Memory B cell (primary cell): ENCODE data around the gene NOC4L.

ENCODE experiments used
- ATAC-seq: fragments of 150-1000 bp; cut with Tn5 transposase; 2 replicates; pipeline ENCODE4 v1.10.0; 2021; ENCODE audit warnings: low read depth, mild to moderate bottlenecking, moderate library complexity
- DNase-seq, 2 donors: peaks; one replicate each; pipeline ENCODE4 v3.0.0; 2022; ENCODE audit warnings: low spot score in 2 of 2
- H3K27ac Mint-ChIP-seq: one replicate; pipeline ENCODE4 v1.8.0; 2022; ENCODE audit warnings: mild to moderate bottlenecking, moderate library complexity, mixed read lengths
- H3K27me3 Mint-ChIP-seq: one replicate; pipeline ENCODE4 v1.8.0; 2022; ENCODE audit warnings: mixed read lengths
- H3K36me3 Mint-ChIP-seq: one replicate; pipeline ENCODE4 v1.8.0; 2022; ENCODE audit warnings: mild to moderate bottlenecking, mixed read lengths
- H3K4me1 Mint-ChIP-seq: one replicate; pipeline ENCODE4 v1.8.0; 2022; ENCODE audit warnings: mixed read lengths
- H3K4me3 Mint-ChIP-seq: one replicate; pipeline ENCODE4 v1.8.0; 2022; ENCODE audit warnings: mild to moderate bottlenecking, moderate library complexity, mixed read lengths
- H3K9me3 Mint-ChIP-seq: one replicate; pipeline ENCODE4 v1.8.0; 2022; ENCODE audit warnings: mixed read lengths

Gene NOC4L

GRCh38 chr12:132153501-132154340 is 9.5 kb downstream of the NOC4L start:
- Mint-ChIP-seq H3K36me3 (peaks cover 2% of the 10 kb centered on the region), H3K4me3 (peak overlapping the region; percentile 68), H3K9me3 (no peaks in the 10 kb centered on the region), H3K27me3 (no peaks in the 10 kb centered on the region), H3K4me1 (peaks cover 5% of the 10 kb centered on the region), H3K27ac (peak overlapping the region; percentile 42)
- DNase-seq (peak; percentile 68 to 69), ATAC-seq (peak; percentile 94)

- ATAC-seq (peak; percentile 41), DNase-seq (no peak)
- Mint-ChIP-seq H3K9me3 (no peaks in the 10 kb centered on the region), H3K4me1 (peaks cover 5% of the 10 kb centered on the region), H3K27me3 (no peaks in the 10 kb centered on the region), H3K4me3 (peak overlapping the region; percentile 68), H3K27ac (peak overlapping the region; percentile 42), H3K36me3 (peaks cover 2% of the 10 kb centered on the region)
Measured at GRCh38 chr12:132154341-132154761, 10.1 kb downstream of the NOC4L start.

GRCh38 chr12:132154941-132155770 is 10.9 kb downstream of the NOC4L start:
- Mint-ChIP-seq H3K4me1 (peaks cover 5% of the 10 kb centered on the region), H3K27me3 (no peaks in the 10 kb centered on the region), H3K9me3 (no peaks in the 10 kb centered on the region), H3K36me3 (peaks cover 2% of the 10 kb centered on the region), H3K4me3 (peak overlapping the region; percentile 15), H3K27ac (no peak overlapping the region)
- DNase-seq (no peak), ATAC-seq (no peak)

- H3K4me3 Mint-ChIP-seq = no peak overlapping the region
- peaks cover 5% of the 10 kb centered on the region for H3K4me1 Mint-ChIP-seq
- H3K36me3 Mint-ChIP-seq = no peaks in the 10 kb centered on the region
- DNase-seq = no peak
- H3K9me3 Mint-ChIP-seq = no peaks in the 10 kb centered on the region
- no peak overlapping the region for H3K27ac Mint-ChIP-seq
- H3K27me3 Mint-ChIP-seq = no peaks in the 10 kb centered on the region
- no peak for ATAC-seq
Measured at GRCh38 chr12:132155771-132156572, 11.7 kb downstream of the NOC4L start.

- ATAC-seq = no peak
- Mint-ChIP-seq H3K27ac (no peak overlapping the region), H3K27me3 (no peaks in the 10 kb centered on the region), H3K9me3 (no peaks in the 10 kb centered on the region), H3K4me1 (peaks cover 5% of the 10 kb centered on the region), H3K4me3 (no peak overlapping the region), H3K36me3 (no peaks in the 10 kb centered on the region)
- no peak for DNase-seq
Measured at GRCh38 chr12:132156573-132157325, 12.5 kb downstream of the NOC4L start.

GRCh38 chr12:132157733-132158409 is 13.6 kb downstream of the NOC4L start:
- Mint-ChIP-seq H3K27ac (no peak overlapping the region), H3K27me3 (no peaks in the 10 kb centered on the region), H3K36me3 (no peaks in the 10 kb centered on the region), H3K4me3 (no peak overlapping the region), H3K9me3 (peaks cover 2% of the 10 kb centered on the region), H3K4me1 (peaks cover 5% of the 10 kb centered on the region)
- DNase-seq (no peak), ATAC-seq (no peak)

- H3K27ac Mint-ChIP-seq = no peak overlapping the region
- H3K27me3 Mint-ChIP-seq = no peaks in the 10 kb centered on the region
- ATAC-seq = no peak
- no peak overlapping the region for H3K4me3 Mint-ChIP-seq
- DNase-seq = no peak
- peaks cover 7% of the 10 kb centered on the region for H3K4me1 Mint-ChIP-seq
- H3K36me3 Mint-ChIP-seq = no peaks in the 10 kb centered on the region
- peaks cover 2% of the 10 kb centered on the region for H3K9me3 Mint-ChIP-seq
Measured at GRCh38 chr12:132158677-132159554, 14.7 kb downstream of the NOC4L start.

- no peak overlapping the region for H3K27ac Mint-ChIP-seq
- H3K4me1 Mint-ChIP-seq = peaks cover 7% of the 10 kb centered on the region
Measured at GRCh38 chr12:132159555-132160003, 15.3 kb downstream of the NOC4L start.

GRCh38 chr12:132160016-132160415 is 15.8 kb downstream of the NOC4L start:
- Mint-ChIP-seq H3K27ac (no peak overlapping the region), H3K9me3 (peaks cover 2% of the 10 kb centered on the region), H3K36me3 (no peaks in the 10 kb centered on the region), H3K4me1 (peaks cover 7% of the 10 kb centered on the region), H3K4me3 (no peak overlapping the region), H3K27me3 (peaks cover 6% of the 10 kb centered on the region)
- DNase-seq (no peak), ATAC-seq (no peak)

More at GRCh38 chr12:132159555-132160003, 15.3 kb downstream of the NOC4L start:
- DNase-seq (no peak), ATAC-seq (no peak)
- H3K27me3 Mint-ChIP-seq = peaks cover 5% of the 10 kb centered on the region
- H3K36me3 Mint-ChIP-seq = no peaks in the 10 kb centered on the region
- H3K9me3 Mint-ChIP-seq = peaks cover 2% of the 10 kb centered on the region
- no peak overlapping the region for H3K4me3 Mint-ChIP-seq

GRCh38 chr12:132160601-132161035 is 16.4 kb downstream of the NOC4L start:
- H3K36me3 Mint-ChIP-seq = no peaks in the 10 kb centered on the region
- ATAC-seq = no peak
- peaks cover 7% of the 10 kb centered on the region for H3K4me1 Mint-ChIP-seq

GRCh38 chr12:132161036-132161781 is 17.0 kb downstream of the NOC4L start:
- H3K4me3 Mint-ChIP-seq = no peak overlapping the region
- ATAC-seq (no peak), DNase-seq (no peak)
- peaks cover 10% of the 10 kb centered on the region for H3K4me1 Mint-ChIP-seq
- peaks cover 8% of the 10 kb centered on the region for H3K27me3 Mint-ChIP-seq
- no peak overlapping the region for H3K27ac Mint-ChIP-seq
- peaks cover 4% of the 10 kb centered on the region for H3K9me3 Mint-ChIP-seq
- H3K36me3 Mint-ChIP-seq = no peaks in the 10 kb centered on the region

More at GRCh38 chr12:132160601-132161035, 16.4 kb downstream of the NOC4L start:
- Mint-ChIP-seq H3K9me3 (peaks cover 2% of the 10 kb centered on the region), H3K27ac (no peak overlapping the region), H3K27me3 (peaks cover 6% of the 10 kb centered on the region), H3K4me3 (no peak overlapping the region)
- no peak for DNase-seq
